HepG2 (cell line): ENCODE results near the gene P3H3. TPM values are rescaled to one million over a fixed set of nuclear protein-coding genes. Genes with fewer than 3 reads are reported as not detected.

Source experiments
- ASH2L ChIP-seq: fragments of 300-600, 200-600 bp; sonication (generic); IDR thresholded peaks from 2 replicates; pipeline ENCODE4 v1.7.0; 2017; ENCODE audit warnings: low read depth, mild to moderate bottlenecking, moderate library complexity, mixed read lengths, low read length; ENCODE audit not compliant: insufficient read length
- ESRRA ChIP-seq: sonication (generic); formaldehyde crosslinking; IDR thresholded peaks from 2 replicates; pipeline ENCODE4 v1.5.1; 2020; ENCODE audit warnings: mild to moderate bottlenecking, low read depth, missing genetic modification reagents
- ETV6 ChIP-seq: sonication (generic); formaldehyde crosslinking; conservative IDR thresholded peaks from 2 replicates; pipeline ENCODE4 v1.4.0; 2020; ENCODE audit warnings: missing genetic modification reagents
- FIP1L1 ChIP-seq: fragments of 200-400 bp; formaldehyde crosslinking; IDR thresholded peaks from 2 replicates; pipeline ENCODE4 v1.6.1; 2018; ENCODE audit warnings: low read depth, mild to moderate bottlenecking, low read length, moderate library complexity, borderline replicate concordance; ENCODE audit not compliant: insufficient read depth
- GLI4 ChIP-seq: sonication (generic); formaldehyde crosslinking; IDR thresholded peaks from 2 replicates; pipeline ENCODE4 v1.5.1; 2020; ENCODE audit warnings: missing genetic modification reagents, mild to moderate bottlenecking, moderate library complexity, borderline replicate concordance
- HOXA5 ChIP-seq: sonication (generic); formaldehyde crosslinking; IDR thresholded peaks from 2 replicates; pipeline ENCODE4 v1.4.0; 2020; ENCODE audit warnings: missing genetic modification reagents
- KLF9 ChIP-seq: IDR thresholded peaks from 2 replicates; pipeline ENCODE4 v1.6.1; 2016; ENCODE audit warnings: low read depth
- NAIF1 ChIP-seq: sonication (generic); formaldehyde crosslinking; IDR thresholded peaks from 2 replicates; pipeline ENCODE4 v1.5.0; 2020; ENCODE audit warnings: mild to moderate bottlenecking, missing genetic modification reagents, borderline replicate concordance
- NKX3-1 ChIP-seq: sonication (generic); formaldehyde crosslinking; IDR thresholded peaks from 2 replicates; pipeline ENCODE4 v1.5.0; 2020; ENCODE audit warnings: missing genetic modification reagents
- PHF21A ChIP-seq: sonication (generic); formaldehyde crosslinking; IDR thresholded peaks from 2 replicates; pipeline ENCODE4 v1.5.0; 2020; ENCODE audit warnings: mild to moderate bottlenecking, missing genetic modification reagents
- SIX4 ChIP-seq: sonication (generic); formaldehyde crosslinking; IDR thresholded peaks from 2 replicates; pipeline ENCODE4 v1.4.0; 2020; ENCODE audit warnings: missing genetic modification reagents
- SOX5 ChIP-seq: IDR thresholded peaks from 2 replicates; pipeline ENCODE4 v1.6.1; 2016; ENCODE audit warnings: borderline replicate concordance
- ZNF224 ChIP-seq: sonication (generic); formaldehyde crosslinking; IDR thresholded peaks from 2 replicates; pipeline ENCODE4 v1.5.0; 2020; ENCODE audit warnings: mild to moderate bottlenecking, missing genetic modification reagents
- ZNF329 ChIP-seq: sonication (generic); formaldehyde crosslinking; IDR thresholded peaks from 2 replicates; pipeline ENCODE4 v1.9.0; 2021; ENCODE audit warnings: low read depth, mild to moderate bottlenecking, missing genetic modification reagents
- ZNF350 ChIP-seq: sonication (generic); formaldehyde crosslinking; IDR thresholded peaks from 2 replicates; pipeline ENCODE4 v1.4.0; 2020; ENCODE audit warnings: mild to moderate bottlenecking, low read depth, missing genetic modification reagents, borderline replicate concordance
- ZNF501 ChIP-seq: sonication (generic); formaldehyde crosslinking; IDR thresholded peaks from 2 replicates; pipeline ENCODE4 v1.5.1; 2020; ENCODE audit warnings: mild to moderate bottlenecking, moderate library complexity, missing genetic modification reagents
- ZNF652 ChIP-seq: IDR thresholded peaks from 2 replicates; pipeline ENCODE4 v1.6.1; 2016; ENCODE audit warnings: low read depth, borderline replicate concordance
- ZNF775 ChIP-seq: sonication (generic); formaldehyde crosslinking; IDR thresholded peaks from 2 replicates; pipeline ENCODE4 v1.4.0; 2020; ENCODE audit warnings: missing genetic modification reagents, mild to moderate bottlenecking, moderate library complexity, borderline replicate concordance
- polyA plus RNA-seq, 8 experiments: library from polyadenylated mRNA; depleted of rRNA in 3 of 8; stranded (reverse) in 7 of 8; unstranded in 1 of 8; fragments of >200 nt; fragmentation: Illumina TruSeq in 4 of 8; extraction: Trizol in 4 of 8; gene quantifications; 2 replicates each; pipeline versions ENCODE4 v1.2.1 to v1.2.3, GENCODE V29; 2011 to 2016; ENCODE audit warnings: low read depth in 4 of 8, missing spikeins in 1 of 8, mixed read lengths in 1 of 8; ENCODE audit not compliant: insufficient read depth in 1 of 8
- total RNA-seq, 5 experiments: library from RNA; depleted of rRNA; stranded (reverse); fragments of >200 nt; fragmentation: Illumina TruSeq; extraction: Trizol; gene quantifications; 2 replicates each; pipeline ENCODE4 v1.2.3, GENCODE V29; 2016; ENCODE audit warnings: low read depth in 1 of 5
- TF ChIP-seq, protein P1 (sequence below): sonication (generic); formaldehyde crosslinking; IDR thresholded peaks from 2 replicates; pipeline ENCODE4 v1.5.0; 2020; ENCODE audit warnings: missing genetic modification reagents
- TF ChIP-seq, protein P2 (sequence below): sonication (generic); formaldehyde crosslinking; IDR thresholded peaks from 2 replicates; pipeline ENCODE4 v1.5.0; 2020; ENCODE audit warnings: missing genetic modification reagents, mild to moderate bottlenecking, borderline replicate concordance
- TF ChIP-seq, protein P3 (sequence below): sonication (generic); formaldehyde crosslinking; IDR thresholded peaks from 2 replicates; pipeline ENCODE4 v1.4.0; 2020; ENCODE audit warnings: missing genetic modification reagents

The P3H3 gene
- total and polyA plus RNA-seq, 2 of the 13 experiments (the other 11 are each of a cell fraction or from before 2014, with no cell fraction given): 20.1 to 20.5 TPM

DNA sequence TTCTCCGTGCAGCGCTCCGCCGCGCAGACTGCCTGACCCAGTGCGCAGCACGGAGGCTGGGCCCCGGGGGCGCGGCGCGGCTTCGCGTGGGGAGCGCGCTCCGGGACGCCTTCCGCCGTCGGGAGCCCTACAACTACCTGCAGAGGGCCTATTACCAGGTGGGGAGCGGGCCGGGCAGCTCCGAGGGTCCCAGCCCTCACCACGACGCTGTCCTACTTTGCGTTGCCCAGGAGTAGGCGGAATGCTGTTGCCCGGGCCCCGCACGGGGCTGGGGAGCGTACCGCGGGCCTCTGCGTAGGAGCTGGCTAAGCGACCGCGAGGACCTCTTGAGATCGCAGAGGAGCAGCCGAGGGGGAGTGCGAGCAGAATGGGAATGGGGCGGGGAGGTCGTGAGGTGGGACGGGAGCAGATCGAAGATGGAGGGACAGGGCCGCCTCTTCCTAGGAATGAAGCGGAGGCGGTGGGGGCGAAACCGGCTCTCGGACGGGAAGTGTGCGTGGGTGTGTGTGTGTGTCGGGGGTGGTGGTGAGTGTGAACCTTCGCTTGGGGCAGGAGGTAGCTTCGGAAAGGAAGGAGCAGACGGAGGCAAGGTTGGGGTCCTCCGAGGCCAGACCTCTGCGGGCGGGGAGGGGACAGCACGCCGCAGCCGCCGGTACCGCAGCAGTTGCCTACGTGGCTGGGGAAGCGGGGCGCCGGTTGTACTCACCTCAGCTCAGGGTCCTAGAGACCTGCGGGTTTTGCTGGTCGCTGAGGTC is 751 bp downstream of the P3H3 start (continued):
- TF ChIP-seq, protein P1, sequence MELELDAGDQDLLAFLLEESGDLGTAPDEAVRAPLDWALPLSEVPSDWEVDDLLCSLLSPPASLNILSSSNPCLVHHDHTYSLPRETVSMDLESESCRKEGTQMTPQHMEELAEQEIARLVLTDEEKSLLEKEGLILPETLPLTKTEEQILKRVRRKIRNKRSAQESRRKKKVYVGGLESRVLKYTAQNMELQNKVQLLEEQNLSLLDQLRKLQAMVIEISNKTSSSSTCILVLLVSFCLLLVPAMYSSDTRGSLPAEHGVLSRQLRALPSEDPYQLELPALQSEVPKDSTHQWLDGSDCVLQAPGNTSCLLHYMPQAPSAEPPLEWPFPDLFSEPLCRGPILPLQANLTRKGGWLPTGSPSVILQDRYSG (CRISPR knock-in tag): no peak
- no peak for TF ChIP-seq ZNF652 (CRISPR knock-in tag)
- TF ChIP-seq PHF21A: no peak
- TF ChIP-seq NAIF1 (CRISPR knock-in tag): peak; percentile 17; the same call in 1 of the 2 replicates
- no peak for TF ChIP-seq FIP1L1
- no peak for TF ChIP-seq ETV6 (CRISPR knock-in tag)
- TF ChIP-seq ZNF501 (CRISPR knock-in tag): peak; percentile 80; the same call in 1 of the 2 replicates
- TF ChIP-seq, protein P2, sequence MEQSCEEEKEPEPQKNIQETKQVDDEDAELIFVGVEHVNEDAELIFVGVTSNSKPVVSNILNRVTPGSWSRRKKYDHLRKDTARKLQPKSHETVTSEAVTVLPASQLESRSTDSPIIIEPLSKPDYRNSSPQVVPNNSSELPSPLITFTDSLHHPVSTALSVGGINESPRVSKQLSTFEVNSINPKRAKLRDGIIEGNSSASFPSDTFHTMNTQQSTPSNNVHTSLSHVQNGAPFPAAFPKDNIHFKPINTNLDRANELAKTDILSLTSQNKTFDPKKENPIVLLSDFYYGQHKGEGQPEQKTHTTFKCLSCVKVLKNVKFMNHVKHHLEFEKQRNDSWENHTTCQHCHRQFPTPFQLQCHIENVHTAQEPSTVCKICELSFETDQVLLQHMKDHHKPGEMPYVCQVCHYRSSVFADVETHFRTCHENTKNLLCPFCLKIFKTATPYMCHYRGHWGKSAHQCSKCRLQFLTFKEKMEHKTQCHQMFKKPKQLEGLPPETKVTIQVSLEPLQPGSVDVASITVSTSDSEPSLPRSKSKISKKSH (CRISPR knock-in tag): peak; percentile 16; the same call in 1 of the 2 replicates
- no peak for TF ChIP-seq NKX3-1 (CRISPR knock-in tag)
- TF ChIP-seq, protein P3, sequence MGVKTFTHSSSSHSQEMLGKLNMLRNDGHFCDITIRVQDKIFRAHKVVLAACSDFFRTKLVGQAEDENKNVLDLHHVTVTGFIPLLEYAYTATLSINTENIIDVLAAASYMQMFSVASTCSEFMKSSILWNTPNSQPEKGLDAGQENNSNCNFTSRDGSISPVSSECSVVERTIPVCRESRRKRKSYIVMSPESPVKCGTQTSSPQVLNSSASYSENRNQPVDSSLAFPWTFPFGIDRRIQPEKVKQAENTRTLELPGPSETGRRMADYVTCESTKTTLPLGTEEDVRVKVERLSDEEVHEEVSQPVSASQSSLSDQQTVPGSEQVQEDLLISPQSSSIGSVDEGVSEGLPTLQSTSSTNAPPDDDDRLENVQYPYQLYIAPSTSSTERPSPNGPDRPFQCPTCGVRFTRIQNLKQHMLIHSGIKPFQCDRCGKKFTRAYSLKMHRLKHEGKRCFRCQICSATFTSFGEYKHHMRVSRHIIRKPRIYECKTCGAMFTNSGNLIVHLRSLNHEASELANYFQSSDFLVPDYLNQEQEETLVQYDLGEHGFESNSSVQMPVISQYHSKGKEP: no peak
- peak; percentile 67 for TF ChIP-seq ASH2L
- TF ChIP-seq ZNF350: peak; percentile 66; the same call in 1 of the 2 replicates
- TF ChIP-seq ZNF329: no peak
- TF ChIP-seq SOX5 (CRISPR knock-in tag): no peak
- no peak for TF ChIP-seq ZNF775 (CRISPR knock-in tag)
- TF ChIP-seq GLI4: peak; percentile 38; the same call in 1 of the 2 replicates
- no peak for TF ChIP-seq HOXA5 (CRISPR knock-in tag)
- TF ChIP-seq ZNF224 (CRISPR knock-in tag): no peak
- no peak for TF ChIP-seq SIX4 (CRISPR knock-in tag)
- TF ChIP-seq KLF9 (CRISPR knock-in tag): no peak
- no peak; the same call in 1 of the 2 replicates for TF ChIP-seq ESRRA (CRISPR knock-in tag)
